ENCODE results near the gene LRIG3.
"Not testable (repeated sequence)": the region's sequence is repeated elsewhere in the genome, so short reads cannot be mapped to it uniquely, and the experiment has no call there.

The LRIG3 gene

DNA sequence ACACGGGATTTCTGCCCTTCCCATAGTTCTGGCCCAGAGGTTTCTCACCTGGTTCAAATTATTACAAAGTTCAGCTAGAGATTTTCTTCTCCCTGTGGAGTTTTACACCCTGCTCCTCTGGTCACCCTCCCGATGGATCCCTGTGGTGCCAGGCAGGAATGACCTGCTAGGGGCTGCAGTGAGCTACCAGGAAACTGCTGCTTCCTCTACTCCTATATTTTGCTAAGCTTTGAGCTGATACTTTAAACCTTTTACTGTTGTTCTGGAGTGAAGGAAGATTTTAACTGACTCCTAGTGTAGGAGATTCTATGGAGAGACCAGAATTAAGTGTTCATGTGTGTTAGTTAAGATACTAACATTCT is 30.4 kb upstream of the LRIG3 start:
- Histone ChIP-seq H3K79me2 (ENCODE audit: low read length) (no peaks in the 10 kb centered on the region), H3K27ac (ENCODE audit: low read length) (no peak overlapping the region), H3K9ac (ENCODE audit: low read length) (no peak overlapping the region), H3K36me3 (replicated peaks; ENCODE audit: low read depth, low read length) (no peaks in the 10 kb centered on the region), H3K4me3 (ENCODE audit: low read length) (no peak overlapping the region), H3K9me3 (ENCODE audit: insufficient read depth, low read length) (no peaks in the 10 kb centered on the region), H3K4me1 (ENCODE audit: low read length) (peaks cover under 1% of the 10 kb centered on the region; the same call in 1 of the 2 replicates), H3K4me2 (ENCODE audit: low read length) (no peak overlapping the region), H4K20me1 (ENCODE audit: insufficient read depth, low read length) (no peaks in the 10 kb centered on the region), H2AFZ (ENCODE audit: low read depth, low read length) (0 out of 2 replicates have a peak overlapping the region, but pooled peaks have one; percentile 21), H3K27me3 (ENCODE audit: low read depth, low read length) (no peaks in the 10 kb centered on the region)
- TF ChIP-seq EZH2phosphoT487 (IDR thresholded peaks at IDR 0.05; ENCODE audit: low read depth): no peak
- TF ChIP-seq, protein P1, sequence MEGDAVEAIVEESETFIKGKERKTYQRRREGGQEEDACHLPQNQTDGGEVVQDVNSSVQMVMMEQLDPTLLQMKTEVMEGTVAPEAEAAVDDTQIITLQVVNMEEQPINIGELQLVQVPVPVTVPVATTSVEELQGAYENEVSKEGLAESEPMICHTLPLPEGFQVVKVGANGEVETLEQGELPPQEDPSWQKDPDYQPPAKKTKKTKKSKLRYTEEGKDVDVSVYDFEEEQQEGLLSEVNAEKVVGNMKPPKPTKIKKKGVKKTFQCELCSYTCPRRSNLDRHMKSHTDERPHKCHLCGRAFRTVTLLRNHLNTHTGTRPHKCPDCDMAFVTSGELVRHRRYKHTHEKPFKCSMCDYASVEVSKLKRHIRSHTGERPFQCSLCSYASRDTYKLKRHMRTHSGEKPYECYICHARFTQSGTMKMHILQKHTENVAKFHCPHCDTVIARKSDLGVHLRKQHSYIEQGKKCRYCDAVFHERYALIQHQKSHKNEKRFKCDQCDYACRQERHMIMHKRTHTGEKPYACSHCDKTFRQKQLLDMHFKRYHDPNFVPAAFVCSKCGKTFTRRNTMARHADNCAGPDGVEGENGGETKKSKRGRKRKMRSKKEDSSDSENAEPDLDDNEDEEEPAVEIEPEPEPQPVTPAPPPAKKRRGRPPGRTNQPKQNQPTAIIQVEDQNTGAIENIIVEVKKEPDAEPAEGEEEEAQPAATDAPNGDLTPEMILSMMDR (IDR thresholded peaks at IDR 0.05; ENCODE audit: low read depth, low read length): no peak

DNA sequence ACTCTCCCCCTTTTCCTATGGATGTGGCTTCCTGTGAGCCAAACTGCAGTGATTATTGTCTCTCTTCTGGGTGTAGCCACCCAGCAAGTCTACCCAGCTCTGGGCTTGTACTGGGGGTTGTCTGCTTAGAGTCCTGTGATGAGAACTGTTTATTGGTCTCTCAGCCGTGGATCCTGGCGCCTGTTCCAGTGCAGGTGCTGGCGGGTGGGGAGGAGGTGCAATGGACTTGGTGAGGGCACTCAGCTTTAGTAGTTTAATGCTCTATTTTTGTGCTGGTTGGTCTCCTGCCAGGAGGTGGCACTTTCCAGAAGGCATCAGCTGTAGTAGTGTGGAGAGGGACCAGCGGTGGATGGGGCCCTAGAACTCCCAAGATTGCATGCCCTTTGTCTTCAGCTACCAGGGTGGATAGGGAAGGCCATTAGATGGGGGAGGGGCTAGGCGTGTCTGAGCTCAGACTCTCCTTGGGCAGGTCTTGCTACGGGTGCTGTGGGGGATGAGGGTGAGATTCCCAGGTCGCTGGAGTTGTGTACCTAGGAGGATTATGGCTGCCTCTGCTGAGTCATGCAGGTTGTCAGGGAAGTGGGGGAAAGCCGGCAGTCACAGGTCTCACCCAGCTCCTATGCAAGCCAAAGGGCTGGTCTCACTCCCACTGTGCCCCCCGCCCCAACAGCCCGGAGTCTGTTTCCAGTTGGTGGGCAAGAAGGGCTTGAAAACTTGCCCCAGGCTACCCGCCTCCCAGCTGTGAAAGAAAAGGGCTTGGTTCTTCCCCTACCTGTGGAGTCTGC is 29.8 kb upstream of the LRIG3 start:
- not testable (repeated sequence) for H3K36me3 ChIP-seq (replicated peaks; ENCODE audit: low read depth, low read length); H3K4me1 ChIP-seq (ENCODE audit: low read length); H4K20me1 ChIP-seq (ENCODE audit: insufficient read depth, low read length); H2AFZ ChIP-seq (ENCODE audit: low read depth, low read length); H3K79me2 ChIP-seq (ENCODE audit: low read length); H3K9me3 ChIP-seq (ENCODE audit: insufficient read depth, low read length); H3K4me3 ChIP-seq (ENCODE audit: low read length); H3K27me3 ChIP-seq (ENCODE audit: low read depth, low read length); H3K9ac ChIP-seq (ENCODE audit: low read length); H3K4me2 ChIP-seq (ENCODE audit: low read length); H3K27ac ChIP-seq (ENCODE audit: low read length)

DNA sequence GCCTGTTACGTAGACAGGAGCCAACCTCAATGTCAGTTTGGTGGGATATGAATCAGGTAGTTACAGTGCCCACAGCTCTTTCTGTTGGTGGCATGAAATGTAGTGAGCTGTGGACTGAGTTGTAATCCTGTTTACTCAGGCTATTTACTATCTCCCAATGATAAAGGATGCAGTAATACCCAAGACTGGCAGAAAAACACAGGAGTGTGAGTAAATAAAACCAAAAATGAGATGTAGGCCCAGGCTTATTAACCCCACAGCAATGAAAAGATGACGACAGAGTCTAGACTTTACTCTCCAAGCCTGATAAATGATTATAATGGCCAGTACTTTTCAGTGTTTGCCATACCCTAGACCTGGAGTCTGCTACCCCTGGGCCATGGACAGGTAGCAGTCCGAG is 22.8 kb upstream of the LRIG3 start:
- TF ChIP-seq, protein P1 (IDR thresholded peaks at IDR 0.05; ENCODE audit: low read depth, low read length): no peak
- TF ChIP-seq EZH2phosphoT487 (IDR thresholded peaks at IDR 0.05; ENCODE audit: low read depth): no peak

DNA sequence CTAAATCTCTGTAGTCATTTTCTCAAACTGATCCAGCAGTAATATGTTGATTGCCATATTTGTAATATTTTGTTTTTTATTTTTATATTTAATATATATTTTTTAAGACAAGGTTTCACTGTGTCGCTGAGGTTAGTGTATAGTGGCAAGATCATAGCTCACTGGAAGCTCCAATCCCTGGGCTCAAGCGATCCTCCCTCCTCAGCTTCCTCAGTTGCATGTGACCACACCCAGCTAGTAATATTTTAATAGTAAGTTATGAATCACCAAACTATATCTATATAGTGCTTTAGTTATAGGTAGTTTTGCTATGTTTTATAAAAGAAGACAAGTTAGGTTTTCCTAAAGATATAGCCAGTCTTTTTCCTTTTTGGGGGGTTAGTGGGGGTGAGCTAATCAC is 22.0 kb upstream of the LRIG3 start:
- Histone ChIP-seq H3K4me2 (ENCODE audit: low read length) (no peak overlapping the region), H4K20me1 (ENCODE audit: insufficient read depth, low read length) (no peaks in the 10 kb centered on the region), H3K27ac (ENCODE audit: low read length) (no peak overlapping the region), H3K27me3 (ENCODE audit: low read depth, low read length) (no peaks in the 10 kb centered on the region), H3K9ac (ENCODE audit: low read length) (no peak overlapping the region), H3K79me2 (ENCODE audit: low read length) (no peaks in the 10 kb centered on the region), H2AFZ (ENCODE audit: low read depth, low read length) (no peak overlapping the region), H3K36me3 (replicated peaks; ENCODE audit: low read depth, low read length) (no peaks in the 10 kb centered on the region), H3K4me1 (ENCODE audit: low read length) (no peaks in the 10 kb centered on the region), H3K4me3 (ENCODE audit: low read length) (no peak overlapping the region), H3K9me3 (ENCODE audit: insufficient read depth, low read length) (no peaks in the 10 kb centered on the region)
- TF ChIP-seq, protein P1 (IDR thresholded peaks at IDR 0.05; ENCODE audit: low read depth, low read length): no peak
- no peak for TF ChIP-seq EZH2phosphoT487 (IDR thresholded peaks at IDR 0.05; ENCODE audit: low read depth)

More for the DNA sequence above, 22.8 kb upstream of the LRIG3 start:
- Histone ChIP-seq H3K27ac (ENCODE audit: low read length) (no peak overlapping the region), H3K79me2 (ENCODE audit: low read length) (no peaks in the 10 kb centered on the region), H2AFZ (ENCODE audit: low read depth, low read length) (no peak overlapping the region), H3K4me1 (ENCODE audit: low read length) (no peaks in the 10 kb centered on the region), H3K9me3 (ENCODE audit: insufficient read depth, low read length) (no peaks in the 10 kb centered on the region), H3K36me3 (replicated peaks; ENCODE audit: low read depth, low read length) (no peaks in the 10 kb centered on the region), H3K4me2 (ENCODE audit: low read length) (no peak overlapping the region), H3K9ac (ENCODE audit: low read length) (no peak overlapping the region), H3K4me3 (ENCODE audit: low read length) (no peak overlapping the region), H4K20me1 (ENCODE audit: insufficient read depth, low read length) (no peaks in the 10 kb centered on the region), H3K27me3 (ENCODE audit: low read depth, low read length) (no peaks in the 10 kb centered on the region)

Measured in OCI-LY3 (cell line).